ENCODE measurements around the gene KCNJ5.
A peak's percentile ranks its signal among the peaks of the same experiment; 100 is the strongest.

KCNJ5 gene

GRCh38 chr11:128953151-128953550 is 62.0 kb downstream of the KCNJ5 start:
- no peak for DNase-seq (ENCODE audit: low read depth in 2 of 3, low spot score in 1 of 3)

GRCh38 chr11:128955636-128956035 is 64.5 kb downstream of the KCNJ5 start:
- no peak for DNase-seq (ENCODE audit: low read depth in 2 of 3, low spot score in 1 of 3)

GRCh38 chr11:128956401-128957201 is 65.4 kb downstream of the KCNJ5 start:
- peak in 1 of 3 donors; percentile 29 for DNase-seq (ENCODE audit: low read depth in 2 of 3, low spot score in 1 of 3)

- DNase-seq (ENCODE audit: low read depth in 2 of 3, low spot score in 1 of 3): no peak
Measured at GRCh38 chr11:128957202-128957482, 66.0 kb downstream of the KCNJ5 start.

GRCh38 chr11:128961645-128962044 is 70.5 kb downstream of the KCNJ5 start:
- no peak for DNase-seq (ENCODE audit: low read depth in 2 of 3, low spot score in 1 of 3)

GRCh38 chr11:128962896-128963295 is 71.7 kb downstream of the KCNJ5 start:
- no peak for DNase-seq (ENCODE audit: low read depth in 2 of 3, low spot score in 1 of 3)

GRCh38 chr11:128963744-128964325 is 72.7 kb downstream of the KCNJ5 start:
- no peak for DNase-seq (ENCODE audit: low read depth in 2 of 3, low spot score in 1 of 3)

- DNase-seq (ENCODE audit: low read depth in 2 of 3, low spot score in 1 of 3): no peak
Measured at GRCh38 chr11:128964463-128964930, 73.3 kb downstream of the KCNJ5 start.

- DNase-seq (ENCODE audit: low read depth in 2 of 3, low spot score in 1 of 3): no peak
Measured at GRCh38 chr11:128965485-128965884, 74.3 kb downstream of the KCNJ5 start.

GRCh38 chr11:128967578-128967977 is 76.4 kb downstream of the KCNJ5 start:
- DNase-seq (ENCODE audit: low read depth in 2 of 3, low spot score in 1 of 3): no peak

- no peak for DNase-seq (ENCODE audit: low read depth in 2 of 3, low spot score in 1 of 3)
Measured at GRCh38 chr11:128968916-128969315, 77.8 kb downstream of the KCNJ5 start.
